Liver (tissue), 9 donors: Measurements from ENCODE around the gene WWP2. TPM values are rescaled to one million over a fixed set of nuclear protein-coding genes. Genes with fewer than 3 reads are reported as not detected.

ENCODE experiments used
- DNase-seq: peaks from one replicate; pipeline ENCODE4 v3.0.0-alpha.2; 2017; ENCODE audit warnings: low spot score
- H3K27ac ChIP-seq, 2 donors: one replicate each; pipeline ENCODE4 v1.7.0; 2013; ENCODE audit warnings: inconsistent platforms in 2 of 2, low read length in 2 of 2, control low read depth in 1 of 2, low read depth in 1 of 2, mild to moderate bottlenecking in 1 of 2
- H3K27me3 ChIP-seq, 4 donors: one replicate each; pipeline versions ENCODE4 v1.6.1 to v1.7.0; 2013; ENCODE audit warnings: low read length in 3 of 4, inconsistent platforms in 1 of 4, mild to moderate bottlenecking in 1 of 4, moderate library complexity in 1 of 4; ENCODE audit not compliant: control insufficient read depth in 4 of 4, insufficient read depth in 4 of 4
- H3K36me3 ChIP-seq, 4 donors: one replicate each; pipeline versions ENCODE4 v1.6.1 to v1.7.0; 2013; ENCODE audit warnings: low read length in 3 of 4, mild to moderate bottlenecking in 3 of 4, low read depth in 1 of 4, moderate library complexity in 1 of 4; ENCODE audit not compliant: control insufficient read depth in 4 of 4, insufficient read depth in 3 of 4
- H3K4me1 ChIP-seq, 4 donors: one replicate each; pipeline versions ENCODE4 v1.6.1 to v1.7.0; 2013; ENCODE audit warnings: low read length in 3 of 4, mild to moderate bottlenecking in 3 of 4, moderate library complexity in 1 of 4; ENCODE audit not compliant: control insufficient read depth in 4 of 4, insufficient read depth in 4 of 4
- H3K4me3 ChIP-seq, 3 donors: one replicate each; pipeline versions ENCODE4 v1.6.1 to v1.7.0; 2013; ENCODE audit warnings: low read length in 3 of 3, control low read depth in 1 of 3, low read depth in 1 of 3, mild to moderate bottlenecking in 1 of 3
- H3K9ac ChIP-seq, 2 donors: one replicate each; pipeline ENCODE4 v1.7.0; 2013; ENCODE audit warnings: low read length in 2 of 2, mild to moderate bottlenecking in 2 of 2, moderate library complexity in 2 of 2, control low read depth in 1 of 2, low read depth in 1 of 2
- H3K9me3 ChIP-seq, 4 donors: one replicate each; pipeline versions ENCODE4 v1.6.1 to v1.7.0; 2013; ENCODE audit warnings: low read length in 3 of 4; ENCODE audit not compliant: control insufficient read depth in 4 of 4
- ATF3 ChIP-seq: IDR thresholded peaks from 2 replicates; pipeline ENCODE4 v1.6.1; 2016; ENCODE audit warnings: antibody characterized with exemption
- CTCF ChIP-seq: fragments of 150-350 bp; IDR thresholded peaks from 2 replicates; pipeline ENCODE4 v1.5.1; 2017; ENCODE audit warnings: improper control_type of control experiment, low read depth, low read length; ENCODE audit not compliant: missing input control
- EGR1 ChIP-seq, 2 donors: IDR thresholded peaks; 2 replicates each; pipeline ENCODE4 v1.6.1; 2016 to 2018; ENCODE audit warnings: antibody characterized with exemption in 2 of 2, low read depth in 2 of 2
- FOXA1 ChIP-seq: IDR thresholded peaks from 2 replicates; pipeline ENCODE4 v1.6.1; 2016; ENCODE audit warnings: antibody characterized with exemption
- FOXA2 ChIP-seq: IDR thresholded peaks from 2 replicates; pipeline ENCODE4 v1.6.1; 2016; ENCODE audit warnings: antibody characterized with exemption
- GABPA ChIP-seq, 2 donors: IDR thresholded peaks in 1 of 2; conservative IDR thresholded peaks in 1 of 2; 2 replicates each; pipeline ENCODE4 v1.6.1; 2016; ENCODE audit warnings: antibody characterized with exemption in 2 of 2, mild to moderate bottlenecking in 1 of 2, moderate library complexity in 1 of 2
- HNF4A ChIP-seq, 2 donors: conservative IDR thresholded peaks; 2 replicates each; pipeline ENCODE4 v1.6.1; 2016; ENCODE audit warnings: antibody characterized with exemption in 2 of 2, mild to moderate bottlenecking in 2 of 2
- HNF4G ChIP-seq: IDR thresholded peaks from 2 replicates; pipeline ENCODE4 v1.6.1; 2016; ENCODE audit warnings: antibody characterized with exemption
- JUND ChIP-seq, 2 donors: IDR thresholded peaks; 2 replicates each; pipeline ENCODE4 v1.6.1; 2016; ENCODE audit warnings: antibody characterized with exemption in 2 of 2
- MAX ChIP-seq: IDR thresholded peaks from 2 replicates; pipeline ENCODE4 v1.6.1; 2016; ENCODE audit warnings: antibody characterized with exemption
- NR2F2 ChIP-seq: IDR thresholded peaks from 2 replicates; pipeline ENCODE4 v1.6.1; 2016; ENCODE audit warnings: antibody characterized with exemption
- RAD21 ChIP-seq, 2 donors: IDR thresholded peaks; 2 replicates each; pipeline ENCODE4 v1.6.1; 2016; ENCODE audit warnings: antibody characterized with exemption in 2 of 2, mild to moderate bottlenecking in 2 of 2
- RXRA ChIP-seq, 2 donors: IDR thresholded peaks; 2 replicates each; pipeline ENCODE4 v1.6.1; 2017 to 2018; ENCODE audit warnings: antibody characterized with exemption in 2 of 2, mild to moderate bottlenecking in 1 of 2
- SP1 ChIP-seq: IDR thresholded peaks from 2 replicates; pipeline ENCODE4 v1.6.1; 2018; ENCODE audit warnings: antibody characterized with exemption, mild to moderate bottlenecking
- TAF1 ChIP-seq: conservative IDR thresholded peaks from 2 replicates; pipeline ENCODE4 v1.6.1; 2016; ENCODE audit warnings: antibody characterized with exemption, mild to moderate bottlenecking
- YY1 ChIP-seq: IDR thresholded peaks from 2 replicates; pipeline ENCODE4 v1.6.1; 2016; ENCODE audit warnings: antibody characterized with exemption, mild to moderate bottlenecking
- WGBS: extraction: QIAGEN DNeasy Blood & Tissue Kit; methylation state at CpG from one replicate; pipeline ENCODE4 v1.1.7; 2013; 5-methylcytosine and 5-hydroxymethylcytosine counted together
- polyA plus RNA-seq, 2 donors: library from polyadenylated mRNA; stranded (reverse) in 1 of 2; unstranded in 1 of 2; fragments of 200-250 nt in 1 of 2; fragments of >200 nt in 1 of 2; fragmentation: Nextera tagmentation in 1 of 2; extraction: Ambion mirVana in 1 of 2; gene quantifications; one replicate each; pipeline versions ENCODE4 v1.2.1 to v1.2.3, GENCODE V29; 2013 to 2015
- total RNA-seq, 2 donors: library from RNA; depleted of rRNA; stranded (reverse); fragments of >200 nt; gene quantifications; one replicate each; pipeline ENCODE4 v1.2.3, GENCODE V29; 2014
- TF ChIP-seq, protein P1 (sequence below): IDR thresholded peaks from 2 replicates; pipeline ENCODE4 v1.6.1; 2016; ENCODE audit warnings: antibody characterized with exemption
- TF ChIP-seq, protein P2 (sequence below): IDR thresholded peaks from 2 replicates; pipeline ENCODE4 v1.6.1; 2016; ENCODE audit warnings: antibody characterized with exemption, mild to moderate bottlenecking
- donor health status: healthy.
- donor health status: healthy.
- donor health status: healthy.
- donor health status: healthy.
- donor health status: healthy.

Gene WWP2
- total and polyA plus RNA-seq, 4 donors: 8.6 to 22.7 (median 13.6) TPM

DNA sequence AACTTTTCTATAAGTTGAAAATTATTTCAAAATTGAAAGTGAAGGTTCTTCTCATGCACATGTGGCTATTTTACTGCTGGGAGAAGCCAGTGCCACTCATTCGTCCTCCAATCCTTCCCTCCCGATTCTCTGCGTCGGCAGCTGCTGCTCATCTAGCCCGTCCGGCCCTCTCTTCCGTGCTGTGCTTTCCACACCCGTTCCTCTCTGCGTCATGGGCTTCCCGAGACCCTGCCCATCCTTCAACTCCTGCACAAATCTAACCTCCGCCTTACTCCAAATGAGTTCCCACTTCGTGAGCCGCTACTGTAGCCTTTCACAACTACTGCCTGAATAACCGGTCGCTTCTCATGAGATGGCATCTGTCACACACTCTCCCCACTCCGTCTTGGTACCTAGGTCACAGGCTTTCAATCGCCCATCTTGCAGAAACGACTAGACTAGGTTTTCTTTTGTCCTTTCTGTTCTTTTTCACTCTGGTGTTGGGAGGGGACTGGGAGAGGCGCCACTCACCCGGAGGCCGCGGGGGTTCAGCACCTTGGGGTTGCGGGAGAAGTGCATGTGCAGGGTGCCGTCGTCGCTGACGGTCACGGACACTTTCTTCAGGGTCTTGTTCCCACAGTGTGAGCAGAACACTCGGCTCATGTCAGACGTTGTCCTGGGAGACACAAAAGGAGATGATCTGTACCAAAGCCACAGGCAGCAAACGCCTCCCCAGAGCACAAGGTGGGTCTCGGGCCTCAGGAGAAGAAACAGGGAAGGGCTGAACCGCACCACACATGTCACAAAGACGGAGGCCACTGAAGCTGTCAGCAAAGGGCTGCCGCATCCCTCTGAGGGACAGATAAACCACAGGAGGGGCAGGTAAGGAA lies 17.5 kb upstream of the WWP2 start (continued):
- no peak for TF ChIP-seq FOXA1
- no peak for TF ChIP-seq MAX
- no peak for TF ChIP-seq GABPA (IDR thresholded peaks at IDR 0.05 in 1 of 2, conservative IDR thresholded peaks at IDR 0.05 in 1 of 2)
- no peak for TF ChIP-seq HNF4A (conservative IDR thresholded peaks at IDR 0.05)
- TF ChIP-seq FOXA2: no peak
- no peak for TF ChIP-seq SP1
- no peak for TF ChIP-seq RAD21 (IDR thresholded peaks at IDR 0.05)
- TF ChIP-seq JUND (IDR thresholded peaks at IDR 0.05): no peak
- TF ChIP-seq TAF1: no peak

DNA sequence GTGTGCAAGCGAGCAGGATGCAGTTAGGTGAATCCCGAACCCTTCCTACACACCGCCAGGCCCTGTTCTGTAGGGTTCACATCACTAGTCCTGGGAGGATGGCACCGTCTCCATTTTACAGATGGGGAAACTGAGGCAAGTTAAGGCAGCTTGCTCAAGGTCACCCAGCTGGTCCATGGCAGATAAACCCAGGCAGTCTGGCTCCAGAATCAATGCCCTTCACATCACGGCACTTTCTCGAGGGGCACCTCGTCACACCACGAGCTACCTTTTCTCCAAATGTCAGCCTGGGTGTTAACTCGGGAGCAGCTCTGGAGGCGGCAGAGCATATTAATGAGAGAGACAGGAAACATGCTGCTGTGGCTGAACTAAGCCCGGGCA lies 16.9 kb upstream of the WWP2 start:
- 95% methylated on average over 11 of the region's 11 CpGs for WGBS
- H3K9me3 ChIP-seq: no peaks in the 10 kb centered on the region
- no peak overlapping the region for H3K9ac ChIP-seq
- H3K4me3 ChIP-seq: no peak overlapping the region
- H3K36me3 ChIP-seq: peaks cover 18 to 76% (median 56%) of the 10 kb centered on the region in 4 donors
- no peak overlapping the region for H3K27ac ChIP-seq
- H3K4me1 ChIP-seq: peaks cover 0 to 6% (median under 1%) of the 10 kb centered on the region in 4 donors
- no peaks in the 10 kb centered on the region for H3K27me3 ChIP-seq
- DNase-seq: no peak
- TF ChIP-seq, protein P1, sequence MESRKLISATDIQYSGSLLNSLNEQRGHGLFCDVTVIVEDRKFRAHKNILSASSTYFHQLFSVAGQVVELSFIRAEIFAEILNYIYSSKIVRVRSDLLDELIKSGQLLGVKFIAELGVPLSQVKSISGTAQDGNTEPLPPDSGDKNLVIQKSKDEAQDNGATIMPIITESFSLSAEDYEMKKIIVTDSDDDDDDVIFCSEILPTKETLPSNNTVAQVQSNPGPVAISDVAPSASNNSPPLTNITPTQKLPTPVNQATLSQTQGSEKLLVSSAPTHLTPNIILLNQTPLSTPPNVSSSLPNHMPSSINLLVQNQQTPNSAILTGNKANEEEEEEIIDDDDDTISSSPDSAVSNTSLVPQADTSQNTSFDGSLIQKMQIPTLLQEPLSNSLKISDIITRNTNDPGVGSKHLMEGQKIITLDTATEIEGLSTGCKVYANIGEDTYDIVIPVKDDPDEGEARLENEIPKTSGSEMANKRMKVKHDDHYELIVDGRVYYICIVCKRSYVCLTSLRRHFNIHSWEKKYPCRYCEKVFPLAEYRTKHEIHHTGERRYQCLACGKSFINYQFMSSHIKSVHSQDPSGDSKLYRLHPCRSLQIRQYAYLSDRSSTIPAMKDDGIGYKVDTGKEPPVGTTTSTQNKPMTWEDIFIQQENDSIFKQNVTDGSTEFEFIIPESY: no peak
- TF ChIP-seq RAD21 (IDR thresholded peaks at IDR 0.05): no peak

DNA sequence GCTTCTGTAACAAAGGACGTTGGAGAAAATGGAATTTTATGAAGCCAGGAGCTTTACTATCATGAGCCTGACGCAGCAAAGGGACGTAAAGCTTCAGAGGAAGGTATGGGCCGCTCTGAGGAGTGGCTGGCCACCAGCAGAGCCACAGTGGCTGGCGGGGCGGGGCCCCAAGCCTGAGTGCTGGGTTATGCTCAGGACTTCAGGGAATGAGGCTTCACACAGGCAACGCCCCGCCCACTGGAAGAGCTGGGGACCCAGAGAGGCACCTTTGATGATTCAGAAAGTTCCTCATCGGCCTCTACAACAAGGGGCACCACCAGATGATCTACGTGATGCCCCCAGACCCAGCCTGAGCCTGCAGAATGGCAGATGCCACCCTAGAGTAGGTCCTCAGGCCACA lies 16.2 kb upstream of the WWP2 start:
- H3K27me3 ChIP-seq: no peaks in the 10 kb centered on the region
- TF ChIP-seq RAD21 (IDR thresholded peaks at IDR 0.05): no peak
- no peak for TF ChIP-seq YY1
- TF ChIP-seq HNF4G: no peak
- TF ChIP-seq, protein P1: no peak
- TF ChIP-seq ATF3: no peak
- no peak for TF ChIP-seq GABPA (IDR thresholded peaks at IDR 0.05 in 1 of 2, conservative IDR thresholded peaks at IDR 0.05 in 1 of 2)
- no peak for TF ChIP-seq CTCF
- TF ChIP-seq SP1: no peak
- no peak for TF ChIP-seq RXRA (IDR thresholded peaks at IDR 0.05)
- no peak for TF ChIP-seq JUND (IDR thresholded peaks at IDR 0.05)
- TF ChIP-seq MAX: no peak
- TF ChIP-seq, protein P2, sequence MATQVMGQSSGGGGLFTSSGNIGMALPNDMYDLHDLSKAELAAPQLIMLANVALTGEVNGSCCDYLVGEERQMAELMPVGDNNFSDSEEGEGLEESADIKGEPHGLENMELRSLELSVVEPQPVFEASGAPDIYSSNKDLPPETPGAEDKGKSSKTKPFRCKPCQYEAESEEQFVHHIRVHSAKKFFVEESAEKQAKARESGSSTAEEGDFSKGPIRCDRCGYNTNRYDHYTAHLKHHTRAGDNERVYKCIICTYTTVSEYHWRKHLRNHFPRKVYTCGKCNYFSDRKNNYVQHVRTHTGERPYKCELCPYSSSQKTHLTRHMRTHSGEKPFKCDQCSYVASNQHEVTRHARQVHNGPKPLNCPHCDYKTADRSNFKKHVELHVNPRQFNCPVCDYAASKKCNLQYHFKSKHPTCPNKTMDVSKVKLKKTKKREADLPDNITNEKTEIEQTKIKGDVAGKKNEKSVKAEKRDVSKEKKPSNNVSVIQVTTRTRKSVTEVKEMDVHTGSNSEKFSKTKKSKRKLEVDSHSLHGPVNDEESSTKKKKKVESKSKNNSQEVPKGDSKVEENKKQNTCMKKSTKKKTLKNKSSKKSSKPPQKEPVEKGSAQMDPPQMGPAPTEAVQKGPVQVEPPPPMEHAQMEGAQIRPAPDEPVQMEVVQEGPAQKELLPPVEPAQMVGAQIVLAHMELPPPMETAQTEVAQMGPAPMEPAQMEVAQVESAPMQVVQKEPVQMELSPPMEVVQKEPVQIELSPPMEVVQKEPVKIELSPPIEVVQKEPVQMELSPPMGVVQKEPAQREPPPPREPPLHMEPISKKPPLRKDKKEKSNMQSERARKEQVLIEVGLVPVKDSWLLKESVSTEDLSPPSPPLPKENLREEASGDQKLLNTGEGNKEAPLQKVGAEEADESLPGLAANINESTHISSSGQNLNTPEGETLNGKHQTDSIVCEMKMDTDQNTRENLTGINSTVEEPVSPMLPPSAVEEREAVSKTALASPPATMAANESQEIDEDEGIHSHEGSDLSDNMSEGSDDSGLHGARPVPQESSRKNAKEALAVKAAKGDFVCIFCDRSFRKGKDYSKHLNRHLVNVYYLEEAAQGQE: no peak
- TF ChIP-seq EGR1 (IDR thresholded peaks at IDR 0.05; ENCODE audit: low read depth in 2 of 2): no peak
- no peak for TF ChIP-seq FOXA2
- TF ChIP-seq NR2F2: no peak
- TF ChIP-seq TAF1: no peak
- TF ChIP-seq HNF4A (conservative IDR thresholded peaks at IDR 0.05): no peak
- TF ChIP-seq FOXA1: no peak
- H3K27ac ChIP-seq: no peak overlapping the region
- no peaks in the 10 kb centered on the region for H3K9me3 ChIP-seq
- no peak overlapping the region for H3K4me3 ChIP-seq
- DNase-seq: no peak
- H3K9ac ChIP-seq: no peak overlapping the region
- peaks cover 0 to 6% (median under 1%) of the 10 kb centered on the region in 4 donors for H3K4me1 ChIP-seq
- H3K36me3 ChIP-seq: peaks cover 18 to 81% (median 59%) of the 10 kb centered on the region in 4 donors
- WGBS: 87% methylated on average over 10 of the region's 10 CpGs
